Measurements from ENCODE around the gene ACTRT2. TPM values are rescaled to one million over a fixed set of nuclear protein-coding genes. Genes with fewer than 3 reads are reported as not detected.

Gene ACTRT2
- total and polyA plus RNA-seq, 2 of the 8 experiments (the other 6 are each of a cell fraction or from before 2014, with no cell fraction given) = not detected

DNA sequence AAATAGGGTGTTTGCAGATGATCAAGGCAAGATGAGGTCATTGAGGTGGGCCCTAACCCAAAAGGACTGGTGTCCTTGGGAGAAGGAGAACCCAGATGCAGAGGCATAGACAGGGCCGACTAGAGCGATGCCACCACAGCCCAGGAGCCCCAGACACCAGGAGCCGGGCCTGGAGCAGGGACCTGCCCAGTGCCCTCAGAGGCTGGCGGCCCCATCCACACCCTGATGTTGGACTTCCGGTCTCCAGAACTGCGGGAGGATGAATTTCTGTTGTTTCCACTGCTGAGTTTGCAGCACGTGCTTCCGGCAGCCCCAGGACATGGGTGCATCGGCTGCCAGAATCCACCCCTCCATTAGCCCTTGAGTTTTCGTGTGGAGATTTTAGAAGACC is 7.2 kb upstream of the ACTRT2 start:
- WGBS, 2 experiments (ENCODE audit: extremely low coverage in 1 of 2, insufficient coverage in 1 of 2, insufficient read length in 1 of 2, insufficient replicate concordance in 2 of 2, low coverage in 1 of 2, low lambda C conversion rate in 2 of 2, missing lambda C conversion rate in 1 of 2) = 93% methylated on average over 10 of the region's 10 CpGs; no CpG with 5 or more reads in 1 of the 2 experiments

More for the DNA sequence above, 7.2 kb upstream of the ACTRT2 start:
- Histone ChIP-seq H3K9me3 (ENCODE audit: insufficient read depth in 2 of 2, low read depth in 1 of 2, low read length in 1 of 2) (peaks cover 40 to 87% of the 10 kb centered on the region in 2 experiments), H4K91ac (replicated peaks; ENCODE audit: insufficient read length, low read length) (no peak overlapping the region), H3K4me1 (replicated peaks in 1 of 4; ENCODE audit: control insufficient read depth in 3 of 4, insufficient read depth in 4 of 4, low read length in 3 of 4) (peaks cover 0 to 5% (median 0%) of the 10 kb centered on the region in 4 experiments; a peak in 1 of 7 replicates), H3K27ac (ENCODE audit: low read depth, low read length) (no peak overlapping the region), H3K23me2 (ENCODE audit: low read depth, low read length) (no peaks in the 10 kb centered on the region), H3K23ac (ENCODE audit: insufficient read length) (no peak overlapping the region), H3K4me2 (ENCODE audit: insufficient read depth in 1 of 2, low read depth in 2 of 2, low read length in 2 of 2) (no peak overlapping the region), H2BK15ac (ENCODE audit: low read length) (no peak overlapping the region), H3K36me3 (ENCODE audit: control insufficient read depth in 2 of 4, insufficient read depth in 4 of 4, low read length in 3 of 4) (no peaks in the 10 kb centered on the region), H2BK5ac (ENCODE audit: low read depth, low read length) (no peak overlapping the region), H3K4ac (replicated peaks; ENCODE audit: insufficient read length, low read depth, low read length) (no peak overlapping the region), H3K18ac (ENCODE audit: extremely low read depth, low read length) (no peak overlapping the region), H3K79me2 (ENCODE audit: control insufficient read depth in 1 of 2, insufficient read depth in 2 of 2, low read length in 2 of 2) (no peaks in the 10 kb centered on the region), H4K8ac (ENCODE audit: extremely low read depth, insufficient read depth, low read length) (no peak overlapping the region), H3K4me3 (ENCODE audit: extremely low read depth in 1 of 4, insufficient read depth in 2 of 4, low read depth in 3 of 4, low read length in 4 of 4) (no peak overlapping the region), H2AFZ (ENCODE audit: low read length) (no peak overlapping the region), H3K79me1 (ENCODE audit: low read depth, low read length) (no peaks in the 10 kb centered on the region), H3K56ac (replicated peaks; ENCODE audit: insufficient read length, low read depth, low read length) (no peak overlapping the region), H3K14ac (ENCODE audit: insufficient read length) (no peak overlapping the region), H4K5ac (ENCODE audit: insufficient read length, low read depth, low read length) (no peak overlapping the region), H2BK12ac (ENCODE audit: low read depth, low read length) (no peak overlapping the region), H2AK5ac (ENCODE audit: low read depth, low read length) (no peak overlapping the region), H4K20me1 (replicated peaks in 1 of 2; ENCODE audit: control insufficient read depth in 1 of 2, insufficient read depth in 2 of 2, low read length in 2 of 2) (no peaks in the 10 kb centered on the region), H3K27me3 (replicated peaks in 1 of 4; ENCODE audit: control insufficient read depth in 3 of 4, extremely low read depth in 1 of 4, insufficient read depth in 3 of 4, low read length in 3 of 4) (peaks cover 0 to 4% (median 0%) of the 10 kb centered on the region in 4 experiments; a peak in 3 of 7 replicates), H2BK20ac (ENCODE audit: low read length) (no peak overlapping the region), H2BK120ac (replicated peaks; ENCODE audit: low read depth, low read length) (no peak overlapping the region), H3K9ac (replicated peaks in 1 of 4; ENCODE audit: extremely low read depth in 1 of 4, low read depth in 3 of 4, low read length in 3 of 4) (no peak overlapping the region)
- ChIA-PET CTCF (ENCODE audit: partially characterized antibody) (interaction anchor here (1.1 kb wide), 1 partner anchor 10 kb away, joined by 3 read pairs; no protein-coding TSS in a partner anchor), POLR2A (ENCODE audit: partially characterized antibody) (no interaction called here)
- TF ChIP-seq FOSL1 (IDR thresholded peaks at IDR 0.05; ENCODE audit: insufficient read depth, low read depth, low read length) (no peak), SP2 (IDR thresholded peaks at IDR 0.05; ENCODE audit: low read length) (no peak), SIRT6 (IDR thresholded peaks at IDR 0.05; ENCODE audit: low read length) (no peak), SUZ12 (IDR thresholded peaks at IDR 0.05; ENCODE audit: low read length) (no peak), E2F6 (IDR thresholded peaks at IDR 0.05) (no peak), TCF12 (IDR thresholded peaks at IDR 0.05; ENCODE audit: low read depth, low read length) (no peak), RNF2 (IDR thresholded peaks at IDR 0.05; ENCODE audit: borderline replicate concordance, low read depth, low read length, missing control alignments, poor library complexity, severe bottlenecking) (no peak), POLR2A (IDR thresholded peaks at IDR 0.05; ENCODE audit: control extremely low read depth in 1 of 2, low read depth in 2 of 2, low read length in 2 of 2) (no peak)
- TF ChIP-seq, protein P1, sequence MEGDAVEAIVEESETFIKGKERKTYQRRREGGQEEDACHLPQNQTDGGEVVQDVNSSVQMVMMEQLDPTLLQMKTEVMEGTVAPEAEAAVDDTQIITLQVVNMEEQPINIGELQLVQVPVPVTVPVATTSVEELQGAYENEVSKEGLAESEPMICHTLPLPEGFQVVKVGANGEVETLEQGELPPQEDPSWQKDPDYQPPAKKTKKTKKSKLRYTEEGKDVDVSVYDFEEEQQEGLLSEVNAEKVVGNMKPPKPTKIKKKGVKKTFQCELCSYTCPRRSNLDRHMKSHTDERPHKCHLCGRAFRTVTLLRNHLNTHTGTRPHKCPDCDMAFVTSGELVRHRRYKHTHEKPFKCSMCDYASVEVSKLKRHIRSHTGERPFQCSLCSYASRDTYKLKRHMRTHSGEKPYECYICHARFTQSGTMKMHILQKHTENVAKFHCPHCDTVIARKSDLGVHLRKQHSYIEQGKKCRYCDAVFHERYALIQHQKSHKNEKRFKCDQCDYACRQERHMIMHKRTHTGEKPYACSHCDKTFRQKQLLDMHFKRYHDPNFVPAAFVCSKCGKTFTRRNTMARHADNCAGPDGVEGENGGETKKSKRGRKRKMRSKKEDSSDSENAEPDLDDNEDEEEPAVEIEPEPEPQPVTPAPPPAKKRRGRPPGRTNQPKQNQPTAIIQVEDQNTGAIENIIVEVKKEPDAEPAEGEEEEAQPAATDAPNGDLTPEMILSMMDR (IDR thresholded peaks at IDR 0.05; ENCODE audit: control extremely low read depth in 1 of 3, insufficient read depth in 1 of 3, low read depth in 1 of 3, low read length in 3 of 3) = no peak
- DNase-seq (ENCODE audit: low read depth in 1 of 2, low spot score in 2 of 2) (no peak), FAIRE-seq (no peak)

All from H1 (cell line).